H1 (cell line): Measurements from ENCODE around the gene BAZ2A. TPM values are rescaled to one million over a fixed set of nuclear protein-coding genes. Genes with fewer than 3 reads are reported as not detected.

Experiments used
- CTCF ChIA-PET: fragments of 300-600 bp; sonication (Branson Sonifier 250); formaldehyde crosslinking; loops from one replicate; lab custom pipeline; 2021; ENCODE audit not compliant: partially characterized antibody; lab: Charles Lee
- POLR2A ChIA-PET: fragments of 300-600 bp; sonication (Branson Sonifier 250); formaldehyde crosslinking; loops from one replicate; lab custom pipeline; 2021; ENCODE audit warnings: inconsistent platforms; ENCODE audit not compliant: partially characterized antibody; lab: Charles Lee
- DNase-seq, 2 experiments: peaks; one replicate each; pipeline versions ENCODE4 v3.0.0 to v3.0.0-alpha.2; 2010 to 2022; ENCODE audit warnings: low spot score in 2 of 2, low read depth in 1 of 2, mixed read lengths in 1 of 2
- FAIRE-seq: peaks from 2 replicates; lab custom pipeline; 2011; peaks lifted over from hg19 to GRCh38; lab: Jason Lieb, UNC
- H2AFZ ChIP-seq: 2 replicates; pipeline ENCODE4 v1.8.1; 2012; ENCODE audit warnings: low read length, inconsistent platforms
- H2AK5ac ChIP-seq: 2 replicates; pipeline ENCODE4 v1.6.1; 2013; ENCODE audit warnings: low read depth, low read length
- H2BK120ac ChIP-seq: replicated peaks from 2 replicates; pipeline ENCODE3; 2013; ENCODE audit warnings: low read depth, low read length, inconsistent platforms
- H2BK12ac ChIP-seq: 2 replicates; pipeline ENCODE4 v1.6.1; 2013; ENCODE audit warnings: low read depth, low read length
- H2BK15ac ChIP-seq: 2 replicates; pipeline ENCODE4 v1.6.1; 2013; ENCODE audit warnings: low read length
- H2BK20ac ChIP-seq: 2 replicates; pipeline ENCODE4 v1.6.1; 2013; ENCODE audit warnings: low read length
- H2BK5ac ChIP-seq: 2 replicates; pipeline ENCODE4 v1.6.1; 2013; ENCODE audit warnings: low read depth, low read length
- H3K14ac ChIP-seq: 2 replicates; pipeline ENCODE4 v1.6.1; 2013; ENCODE audit warnings: inconsistent platforms; ENCODE audit not compliant: insufficient read length
- H3K18ac ChIP-seq: 2 replicates; pipeline ENCODE4 v1.6.1; 2013; ENCODE audit warnings: low read length; ENCODE audit errors: extremely low read depth
- H3K23ac ChIP-seq: 2 replicates; pipeline ENCODE4 v1.6.1; 2013; ENCODE audit warnings: inconsistent platforms; ENCODE audit not compliant: insufficient read length
- H3K23me2 ChIP-seq: 2 replicates; pipeline ENCODE4 v1.6.1; 2013; ENCODE audit warnings: low read depth, low read length
- H3K27ac ChIP-seq: 2 replicates; pipeline ENCODE4 v1.6.1; 2011; ENCODE audit warnings: low read depth, low read length, inconsistent platforms
- H3K27me3 ChIP-seq, 4 experiments: replicated peaks in 1 of 4; 1 replicate in 1 of 4; 2 replicates in 3 of 4; pipeline versions ENCODE4 v1.6.1 to v1.8.1; 2011 to 2013; ENCODE audit warnings: low read length in 3 of 4, mild to moderate bottlenecking in 3 of 4, inconsistent platforms in 2 of 4, mixed read lengths in 2 of 4, moderate library complexity in 1 of 4; ENCODE audit not compliant: control insufficient read depth in 3 of 4, insufficient read depth in 3 of 4; ENCODE audit errors: extremely low read depth in 1 of 4
- H3K36me3 ChIP-seq, 4 experiments: 2 replicates each; pipeline versions ENCODE4 v1.6.1 to v1.8.1; 2011 to 2013; ENCODE audit warnings: mild to moderate bottlenecking in 4 of 4, low read length in 3 of 4, moderate library complexity in 2 of 4, control low read depth in 1 of 4, inconsistent platforms in 1 of 4; ENCODE audit not compliant: insufficient read depth in 4 of 4, control insufficient read depth in 2 of 4
- H3K4ac ChIP-seq: replicated peaks from 2 replicates; pipeline ENCODE3; 2013; ENCODE audit warnings: low read length, low read depth, mixed read lengths, inconsistent platforms; ENCODE audit not compliant: insufficient read length
- H3K4me1 ChIP-seq, 4 experiments: replicated peaks in 1 of 4; 1 replicate in 1 of 4; 2 replicates in 3 of 4; pipeline versions ENCODE4 v1.6.1 to v1.8.1; 2011 to 2013; ENCODE audit warnings: low read length in 3 of 4, inconsistent platforms in 2 of 4, mixed read lengths in 1 of 4; ENCODE audit not compliant: insufficient read depth in 4 of 4, control insufficient read depth in 3 of 4
- H3K4me2 ChIP-seq, 2 experiments: 2 replicates each; pipeline versions ENCODE4 v1.6.1 to v1.8.1; 2011 to 2013; ENCODE audit warnings: low read depth in 2 of 2, low read length in 2 of 2, control low read depth in 1 of 2, inconsistent platforms in 1 of 2, mild to moderate bottlenecking in 1 of 2; ENCODE audit not compliant: insufficient read depth in 1 of 2
- H3K4me3 ChIP-seq, 4 experiments: fragments of 200-600, 300-600 bp in 1 of 4; sonication (generic), shearing (Covaris generic), sonication (Bioruptor Twin) in 1 of 4; 2 replicates each; pipeline versions ENCODE4 v1.5.1 to v1.8.1; 2011 to 2016; ENCODE audit warnings: low read length in 4 of 4, low read depth in 3 of 4, control low read depth in 2 of 4, inconsistent platforms in 2 of 4, mild to moderate bottlenecking in 2 of 4, mixed read lengths in 1 of 4, moderate library complexity in 1 of 4; ENCODE audit not compliant: insufficient read depth in 2 of 4; ENCODE audit errors: extremely low read depth in 1 of 4
- H3K56ac ChIP-seq: replicated peaks from 2 replicates; pipeline ENCODE3; 2013; ENCODE audit warnings: low read depth, mild to moderate bottlenecking, mixed read lengths, low read length, inconsistent platforms; ENCODE audit not compliant: insufficient read length
- H3K79me1 ChIP-seq: 2 replicates; pipeline ENCODE4 v1.6.1; 2013; ENCODE audit warnings: low read depth, low read length, control low read depth
- H3K79me2 ChIP-seq, 2 experiments: 2 replicates each; pipeline versions ENCODE4 v1.6.1 to v1.8.1; 2012 to 2013; ENCODE audit warnings: low read length in 2 of 2, mild to moderate bottlenecking in 2 of 2, inconsistent platforms in 1 of 2; ENCODE audit not compliant: insufficient read depth in 2 of 2, control insufficient read depth in 1 of 2
- H3K9ac ChIP-seq, 4 experiments: replicated peaks in 1 of 4; 1 replicate in 1 of 4; 2 replicates in 3 of 4; pipeline versions ENCODE4 v1.6.1 to v1.8.1; 2011 to 2013; ENCODE audit warnings: low read depth in 3 of 4, low read length in 3 of 4, control low read depth in 2 of 4, mild to moderate bottlenecking in 2 of 4, moderate library complexity in 2 of 4, inconsistent platforms in 1 of 4; ENCODE audit errors: extremely low read depth in 1 of 4
- H3K9me3 ChIP-seq, 2 experiments: 2 replicates each; pipeline versions ENCODE4 v1.6.1 to v1.8.1; 2012 to 2013; ENCODE audit warnings: mild to moderate bottlenecking in 2 of 2, moderate library complexity in 2 of 2, control low read depth in 1 of 2, inconsistent platforms in 1 of 2, low read depth in 1 of 2, low read length in 1 of 2, mixed read lengths in 1 of 2; ENCODE audit not compliant: insufficient read depth in 2 of 2
- H4K20me1 ChIP-seq, 2 experiments: replicated peaks in 1 of 2; 2 replicates each; pipeline versions ENCODE3 to v1.8.1; 2011 to 2013; ENCODE audit warnings: inconsistent platforms in 2 of 2, low read length in 2 of 2, mild to moderate bottlenecking in 1 of 2; ENCODE audit not compliant: insufficient read depth in 2 of 2, control insufficient read depth in 1 of 2
- H4K5ac ChIP-seq: 2 replicates; pipeline ENCODE4 v1.6.1; 2013; ENCODE audit warnings: low read length, low read depth, mixed read lengths, inconsistent platforms; ENCODE audit not compliant: insufficient read length
- H4K8ac ChIP-seq: 2 replicates; pipeline ENCODE4 v1.8.0; 2013; ENCODE audit warnings: mild to moderate bottlenecking, moderate library complexity, low read length, inconsistent platforms; ENCODE audit not compliant: insufficient read depth; ENCODE audit errors: extremely low read depth
- H4K91ac ChIP-seq: replicated peaks from 2 replicates; pipeline ENCODE3; 2013; ENCODE audit warnings: low read length, mixed read lengths, inconsistent platforms; ENCODE audit not compliant: insufficient read length
- FOSL1 ChIP-seq: IDR thresholded peaks from 2 replicates; pipeline ENCODE4 v1.6.1; 2011; ENCODE audit warnings: mild to moderate bottlenecking, low read depth, low read length, moderate library complexity; ENCODE audit not compliant: insufficient read depth
- JUND ChIP-seq: IDR thresholded peaks from 2 replicates; pipeline ENCODE4 v1.6.1; 2011; ENCODE audit warnings: mild to moderate bottlenecking, improper control_type of control experiment, low read length
- KDM1A ChIP-seq: fragments of 200-600, 300-600 bp; sonication (generic); IDR thresholded peaks from 2 replicates; pipeline ENCODE4 v1.7.1; 2016; ENCODE audit warnings: mild to moderate bottlenecking, low read length, borderline replicate concordance
- POLR2A ChIP-seq, 2 experiments: IDR thresholded peaks; 1 replicate in 1 of 2; 2 replicates in 1 of 2; pipeline ENCODE4 v1.6.1; 2011; ENCODE audit warnings: low read depth in 2 of 2, low read length in 2 of 2, mild to moderate bottlenecking in 2 of 2; ENCODE audit errors: control extremely low read depth in 1 of 2
- SUZ12 ChIP-seq: fragments of 200-600 bp; sonication (generic); IDR thresholded peaks from 2 replicates; pipeline ENCODE4 v1.6.1; 2012; ENCODE audit warnings: mild to moderate bottlenecking, inconsistent platforms, low read length, moderate library complexity, mixed read lengths
- WGBS, 2 experiments: shearing (Covaris generic) in 1 of 2; methylation state at CpG; one replicate each; pipeline versions ENCODE4 v1.1.6 to v1.1.7; 2013 to 2015; ENCODE audit warnings: low lambda C conversion rate in 2 of 2, mixed read lengths in 2 of 2, inconsistent platforms in 1 of 2, low coverage in 1 of 2, missing lambda C conversion rate in 1 of 2; ENCODE audit not compliant: insufficient replicate concordance in 2 of 2, insufficient coverage in 1 of 2, insufficient read length in 1 of 2; ENCODE audit errors: extremely low coverage in 1 of 2, missing lambda C conversion rate in 1 of 2; 5-methylcytosine and 5-hydroxymethylcytosine counted together
- polyA plus RNA-seq, 7 experiments: library from polyadenylated mRNA; depleted of rRNA in 3 of 7; stranded (reverse) in 5 of 7; unstranded in 2 of 7; fragments of >200 nt in 5 of 7; fragments of 200-250 nt in 2 of 7; gene quantifications; 1 replicate in 5 of 7; 2 replicates in 1 of 7; 4 replicates in 1 of 7; pipeline versions ENCODE4 v1.2.1 to v1.2.3, GENCODE V29; 2011 to 2013; ENCODE audit warnings: missing spikeins in 2 of 7, mixed read lengths in 2 of 7
- total RNA-seq: library from RNA; stranded (reverse); fragmentation: NEBNext Ultra II Directional; extraction: Animal tissue kit (Norgen Biotek cat#: 25700); gene quantifications from 2 replicates; pipeline ENCODE4 v1.2.1, GENCODE V29; 2021
- TF ChIP-seq, protein P1 (sequence below): IDR thresholded peaks from 2 replicates; pipeline ENCODE4 v1.6.1; 2012; ENCODE audit warnings: inconsistent platforms
- TF ChIP-seq, protein P2 (sequence below): IDR thresholded peaks from 2 replicates; pipeline ENCODE4 v1.6.1; 2012; ENCODE audit warnings: low read length, inconsistent platforms
- TF ChIP-seq, protein P3 (sequence below): IDR thresholded peaks from 2 replicates; pipeline ENCODE4 v1.6.1; 2011; ENCODE audit warnings: low read length, improper control_type of control experiment

BAZ2A gene
- total and polyA plus RNA-seq, 2 of the 8 experiments (the other 6 are each of a cell fraction or from before 2014, with no cell fraction given), result 52.0 to 110 TPM

DNA sequence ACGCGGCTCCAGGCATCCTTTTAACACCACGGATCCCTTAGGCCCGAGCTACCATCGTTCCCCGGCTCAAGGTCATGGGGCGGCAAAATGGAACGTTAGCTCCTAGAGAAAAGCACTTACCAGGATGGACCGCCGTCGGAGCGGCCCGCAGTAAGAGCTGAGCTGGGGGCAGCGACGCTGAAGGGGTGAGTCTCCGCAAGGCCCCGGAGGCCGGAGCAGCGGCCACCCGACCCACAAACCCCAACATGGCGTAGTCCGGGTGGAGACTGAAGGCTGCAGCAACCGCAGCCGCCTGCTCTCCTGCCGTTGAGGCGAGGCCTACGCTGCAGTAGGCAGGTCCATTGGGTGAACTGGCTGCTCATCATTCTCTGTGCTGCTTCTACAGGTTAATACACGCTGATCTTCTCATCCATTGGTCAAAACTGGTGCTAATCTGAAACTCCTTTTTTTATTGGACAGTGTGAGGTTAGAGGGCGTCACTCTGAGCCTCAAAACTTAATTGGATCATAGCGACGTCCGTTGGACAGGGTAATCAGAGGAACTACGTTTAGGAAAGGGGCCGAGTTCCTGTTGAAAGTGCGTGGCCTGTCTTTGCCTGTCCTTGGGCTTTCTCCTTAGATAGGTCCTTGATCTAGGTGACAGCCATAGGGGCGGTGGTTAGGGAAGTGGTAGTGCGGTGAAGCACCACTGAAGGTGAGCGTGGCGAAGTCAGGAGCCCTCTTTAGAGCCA lies 15.8 kb upstream of the BAZ2A start, which contains the start of gene ATP5F1B:
Gene ATP5F1B, minus strand, starts transcription at position 268 of the 730 bp plus-strand sequence. Its CDS starts 21 bp downstream, at position 247.
- Histone ChIP-seq H3K79me1 (peaks cover 2% of the 10 kb centered on the region), H4K8ac (peak within 1 kb of the TSS; percentile 97), H4K5ac (peak within 1 kb of the TSS; percentile 72), H3K18ac (peak within 1 kb of the TSS; percentile 81), H3K4ac (peak within 1 kb of the TSS; percentile 41), H3K79me2 (peaks cover 14 to 34% of the 10 kb centered on the region in 2 experiments), H3K23ac (no peak within 1 kb of the TSS), H2BK20ac (no peak within 1 kb of the TSS), H3K36me3 (peaks cover 22 to 41% (median 29%) of the 10 kb centered on the region in 4 experiments), H3K56ac (peak within 1 kb of the TSS; percentile 82), H2BK12ac (peak within 1 kb of the TSS; percentile 60; the same call in 1 of the 2 replicates), H4K20me1 (peaks cover 8 to 15% of the 10 kb centered on the region in 2 experiments), H3K4me3 (peak within 1 kb of the TSS; percentile 90 to 99 (median 97)), H3K9me3 (no peaks in the 10 kb centered on the region), H4K91ac (peak within 1 kb of the TSS; percentile 75), H2BK120ac (no peak within 1 kb of the TSS), H3K4me2 (peak within 1 kb of the TSS; percentile 61 to 82), H2AFZ (peak within 1 kb of the TSS; percentile 41; the same call in 1 of the 2 replicates), H3K4me1 (no peaks in the 10 kb centered on the region), H3K27me3 (no peaks in the 10 kb centered on the region), H2AK5ac (peak within 1 kb of the TSS; percentile 71; the same call in 1 of the 2 replicates), H2BK15ac (no peak within 1 kb of the TSS), H3K14ac (peak within 1 kb of the TSS; percentile 68), H3K23me2 (peaks cover 8% of the 10 kb centered on the region; the same call in 1 of the 2 replicates), H3K9ac (peak within 1 kb of the TSS; percentile 89 to 97 (median 93)), H3K27ac (peak within 1 kb of the TSS; percentile 95), H2BK5ac (peak within 1 kb of the TSS; percentile 94)
- ChIA-PET POLR2A (interaction anchor here (0.9 to 10.3 kb wide), 21 partner anchors 11 to 185 kb away, joined by 3 to 130 read pairs (median 5); partner anchors contain the start of genes BAZ2A, NACA and PTGES3), CTCF (interaction anchor here (0.5 to 4.3 kb wide), 6 partner anchors 10 to 780 kb away, joined by 3 to 29 read pairs (median 4); no protein-coding TSS in a partner anchor)
- FAIRE-seq (peak; percentile 95), DNase-seq (peak; percentile 88 to 96)
- WGBS, 2 experiments, result 2% methylated on average over 39 of the region's 39 CpGs; no CpG with 5 or more reads in 1 of the 2 experiments
- TF ChIP-seq SUZ12 (no peak), JUND (no peak), KDM1A (no peak), POLR2A (IDR thresholded peaks at IDR 0.05; ENCODE audit: control extremely low read depth in 1 of 2, low read depth in 2 of 2, low read length in 2 of 2) (peak; percentile 98 to 99), FOSL1 (no peak)
- TF ChIP-seq, protein P1, sequence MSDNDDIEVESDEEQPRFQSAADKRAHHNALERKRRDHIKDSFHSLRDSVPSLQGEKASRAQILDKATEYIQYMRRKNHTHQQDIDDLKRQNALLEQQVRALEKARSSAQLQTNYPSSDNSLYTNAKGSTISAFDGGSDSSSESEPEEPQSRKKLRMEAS, result peak; percentile 7; the same call in 1 of the 2 replicates
- TF ChIP-seq, protein P2, sequence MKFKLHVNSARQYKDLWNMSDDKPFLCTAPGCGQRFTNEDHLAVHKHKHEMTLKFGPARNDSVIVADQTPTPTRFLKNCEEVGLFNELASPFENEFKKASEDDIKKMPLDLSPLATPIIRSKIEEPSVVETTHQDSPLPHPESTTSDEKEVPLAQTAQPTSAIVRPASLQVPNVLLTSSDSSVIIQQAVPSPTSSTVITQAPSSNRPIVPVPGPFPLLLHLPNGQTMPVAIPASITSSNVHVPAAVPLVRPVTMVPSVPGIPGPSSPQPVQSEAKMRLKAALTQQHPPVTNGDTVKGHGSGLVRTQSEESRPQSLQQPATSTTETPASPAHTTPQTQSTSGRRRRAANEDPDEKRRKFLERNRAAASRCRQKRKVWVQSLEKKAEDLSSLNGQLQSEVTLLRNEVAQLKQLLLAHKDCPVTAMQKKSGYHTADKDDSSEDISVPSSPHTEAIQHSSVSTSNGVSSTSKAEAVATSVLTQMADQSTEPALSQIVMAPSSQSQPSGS, result peak; percentile 75; the same call in 1 of the 2 replicates
- TF ChIP-seq, protein P3, sequence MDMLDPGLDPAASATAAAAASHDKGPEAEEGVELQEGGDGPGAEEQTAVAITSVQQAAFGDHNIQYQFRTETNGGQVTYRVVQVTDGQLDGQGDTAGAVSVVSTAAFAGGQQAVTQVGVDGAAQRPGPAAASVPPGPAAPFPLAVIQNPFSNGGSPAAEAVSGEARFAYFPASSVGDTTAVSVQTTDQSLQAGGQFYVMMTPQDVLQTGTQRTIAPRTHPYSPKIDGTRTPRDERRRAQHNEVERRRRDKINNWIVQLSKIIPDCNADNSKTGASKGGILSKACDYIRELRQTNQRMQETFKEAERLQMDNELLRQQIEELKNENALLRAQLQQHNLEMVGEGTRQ, result no peak
